Jurkat, Clone E6-1 (cell line): ENCODE results near the gene GOSR1.
"Not testable (repeated sequence)": the region's sequence is repeated elsewhere in the genome, so short reads cannot be mapped to it uniquely, and the experiment has no call there.

Source experiments
- DNase-seq: peaks from one replicate; pipeline ENCODE4 v3.0.0-alpha.2; 2011; ENCODE audit warnings: low read depth, low spot score
- H3K4me3 ChIP-seq: 2 replicates; pipeline ENCODE4 v1.5.1; 2011; ENCODE audit warnings: mild to moderate bottlenecking, low read length, control low read depth, moderate library complexity

Gene GOSR1

DNA sequence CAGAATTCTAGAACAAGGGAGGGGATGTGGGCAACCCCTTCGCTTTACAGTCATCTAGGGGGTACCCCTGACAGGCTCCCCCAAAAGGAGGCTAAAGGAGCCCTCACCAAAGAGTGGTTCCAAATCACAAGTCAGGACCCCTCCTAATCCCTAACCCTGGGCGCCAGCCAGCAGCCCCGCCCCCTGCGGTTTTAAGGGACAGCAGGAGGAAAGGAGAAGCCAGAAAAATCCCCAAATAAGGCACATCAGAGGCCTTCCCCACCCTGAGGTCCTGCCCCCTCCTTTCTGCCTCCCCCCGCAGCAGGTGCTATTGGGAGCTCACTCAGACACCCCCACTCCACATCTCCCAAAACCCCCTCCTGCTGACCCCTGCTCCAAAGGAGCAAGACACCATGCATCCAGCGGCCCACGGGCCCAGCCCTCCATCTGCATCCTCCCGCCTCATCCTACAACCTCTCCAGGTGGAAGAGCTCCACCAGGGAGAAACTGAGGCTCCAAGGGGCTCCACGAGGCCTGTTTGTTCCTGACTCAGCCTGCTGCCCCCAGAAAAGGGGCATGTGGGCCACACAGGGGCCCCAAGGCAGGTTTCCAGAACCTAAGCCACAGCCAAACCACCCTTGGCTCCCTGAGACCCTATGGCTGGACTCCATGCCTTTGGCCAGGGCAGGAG is 93.5 kb downstream of the GOSR1 start:
- no peak for DNase-seq
- no peak overlapping the region for H3K4me3 ChIP-seq

DNA sequence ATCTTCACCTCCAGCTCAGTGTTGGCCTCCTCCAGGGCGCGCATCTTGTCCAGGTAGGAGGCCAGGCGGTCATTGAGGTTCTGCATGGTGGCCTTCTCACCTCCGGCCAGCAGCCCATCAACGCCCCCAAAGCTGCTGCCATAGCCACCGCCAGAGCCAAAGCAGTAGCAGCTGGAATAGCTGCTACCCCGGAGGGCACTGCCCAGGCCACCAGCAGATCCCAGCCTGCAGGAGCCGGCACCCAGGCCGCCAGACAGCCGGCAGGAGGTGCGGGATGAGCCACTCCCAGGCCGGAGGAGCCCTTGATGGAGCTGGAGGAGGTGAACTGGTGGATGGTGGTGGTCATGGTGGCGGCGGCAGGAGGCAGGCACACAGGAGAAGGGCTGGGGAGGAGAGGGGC is 94.2 kb downstream of the GOSR1 start:
- DNase-seq, H3K4me3 ChIP-seq: not testable (repeated sequence)

GRCh38 chr17:30571921-30572320 is 94.7 kb downstream of the GOSR1 start:
- no peak overlapping the region for H3K4me3 ChIP-seq
- no peak for DNase-seq

DNA sequence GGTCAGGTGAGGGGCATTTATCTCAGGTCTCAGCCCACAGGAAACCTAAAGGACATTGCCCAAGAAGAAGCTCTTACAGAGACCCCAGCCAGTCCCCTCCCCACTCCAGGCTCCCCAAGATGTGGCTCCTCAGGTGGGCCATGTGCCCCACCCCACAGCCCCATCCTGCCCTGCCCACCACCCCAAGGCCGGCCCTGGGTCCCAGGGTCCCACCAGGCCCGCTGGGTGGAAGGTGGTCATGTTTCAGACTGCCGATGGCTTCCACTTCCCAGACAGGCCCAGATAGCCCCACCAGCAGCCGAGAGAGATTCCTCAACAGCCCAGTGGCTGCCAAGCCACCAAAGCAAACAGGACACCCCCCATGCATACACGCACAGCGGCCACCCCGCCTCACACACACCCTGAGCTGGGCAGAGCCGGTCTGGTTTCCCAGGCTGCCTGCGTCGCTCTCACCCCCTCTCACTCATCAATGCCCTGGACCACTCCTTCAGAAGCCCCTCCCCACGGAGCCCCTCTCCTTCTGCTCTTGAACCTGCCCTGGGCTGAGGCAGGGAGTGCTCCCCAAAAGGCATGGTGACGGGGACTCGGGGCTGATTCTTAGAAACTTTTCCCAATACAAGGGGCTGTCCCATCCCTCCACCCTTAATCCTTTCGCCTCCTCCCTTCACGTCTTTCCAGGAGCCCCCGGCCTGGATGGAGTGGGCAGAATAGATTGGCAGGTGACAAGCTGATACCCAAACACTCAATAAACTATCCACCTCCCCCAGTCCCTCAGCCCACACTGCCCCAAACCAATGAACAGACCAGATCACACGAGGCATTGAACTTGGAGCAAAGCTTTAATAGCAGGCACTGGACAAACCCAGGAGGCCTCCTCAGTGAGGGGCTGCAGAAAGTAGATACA is 95.7 kb downstream of the GOSR1 start:
- not testable (repeated sequence) for DNase-seq, H3K4me3 ChIP-seq

- no peak for DNase-seq
- no peak overlapping the region for H3K4me3 ChIP-seq
Observed at GRCh38 chr17:30573603-30574175, 96.5 kb downstream of the GOSR1 start.

- not testable (repeated sequence) for DNase-seq, H3K4me3 ChIP-seq
Observed at GRCh38 chr17:30574309-30574708, 97.1 kb downstream of the GOSR1 start.

DNA sequence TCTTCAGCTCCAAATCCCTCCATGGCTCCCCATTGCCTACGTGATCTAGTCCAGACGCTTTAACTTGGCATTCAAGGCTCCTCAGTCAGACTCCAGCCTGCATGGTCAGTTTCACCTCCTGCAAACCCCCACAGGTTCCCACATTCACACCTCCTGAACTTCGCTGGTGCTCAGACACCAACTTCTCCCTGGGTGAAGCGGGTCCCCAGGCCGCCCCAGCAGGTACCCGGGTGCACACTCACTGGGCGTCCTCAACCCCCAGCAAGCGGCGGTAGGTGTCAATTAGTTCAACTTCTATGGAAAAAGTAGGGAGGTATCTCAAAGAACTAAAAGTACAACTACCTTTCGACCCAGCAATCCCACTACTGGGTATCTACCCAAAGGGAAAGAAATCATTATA is 97.6 kb downstream of the GOSR1 start:
- not testable (repeated sequence) for DNase-seq, H3K4me3 ChIP-seq

DNA sequence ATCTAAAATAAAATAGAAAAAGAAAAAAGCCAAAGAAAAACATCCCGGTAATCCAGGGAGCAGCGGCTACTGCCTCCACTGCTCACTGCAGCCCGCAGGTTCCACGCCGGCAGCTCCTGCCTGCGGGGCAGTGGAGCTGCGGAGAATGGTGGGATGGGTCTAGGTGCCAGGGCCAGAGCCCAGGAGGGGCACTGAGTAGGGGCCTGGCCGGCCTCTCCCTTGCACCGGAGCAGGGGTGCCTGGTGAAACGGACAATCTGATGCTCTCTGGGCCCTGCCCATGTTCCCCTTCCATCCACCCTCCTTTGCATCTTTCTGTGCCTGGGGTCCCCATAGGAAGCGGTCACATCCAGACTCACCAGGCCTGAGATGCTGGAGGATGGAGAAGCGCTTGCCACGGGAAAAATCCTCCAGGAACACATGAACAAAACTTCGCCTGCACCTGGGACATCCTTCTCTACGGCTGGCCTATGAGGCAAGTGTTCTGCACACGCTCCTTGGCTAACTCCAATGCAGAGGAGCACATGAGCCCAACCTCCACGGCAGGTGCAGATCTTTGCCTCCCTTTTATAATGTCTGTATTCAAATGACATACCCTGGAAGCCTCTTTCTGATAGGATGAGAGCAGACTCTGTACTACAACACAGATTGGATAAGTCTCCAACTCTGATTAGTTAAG is 98.6 kb downstream of the GOSR1 start:
- not testable (repeated sequence) for DNase-seq

GRCh38 chr17:30576326-30576861 is 99.2 kb downstream of the GOSR1 start:
- no peak for DNase-seq
- H3K4me3 ChIP-seq, result no peak overlapping the region

More for the DNA sequence above, 98.6 kb downstream of the GOSR1 start:
- H3K4me3 ChIP-seq, result not testable (repeated sequence)
